Measurements from ENCODE around the gene CIPC.

Gene CIPC

DNA sequence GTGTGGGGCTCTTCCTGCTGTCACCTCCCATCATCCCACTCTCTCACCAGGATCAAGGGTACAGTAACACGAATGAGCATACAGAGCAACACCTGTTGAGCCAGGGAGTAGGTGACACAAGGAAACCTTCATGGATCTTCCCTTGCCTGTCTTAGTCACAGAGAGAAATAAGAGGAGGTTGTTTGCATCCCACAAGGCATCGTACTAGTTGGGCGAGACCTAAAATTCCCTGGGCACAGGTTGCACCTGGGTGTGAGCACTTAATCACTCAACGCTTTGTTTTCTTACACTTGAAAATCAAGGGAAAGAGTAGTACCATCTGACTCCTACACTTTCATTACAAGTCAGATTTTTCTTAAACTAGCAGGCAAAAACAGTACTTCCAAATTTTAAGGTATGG is 16.6 kb downstream of the CIPC start:
- H4K20me1 ChIP-seq (ENCODE audit: low read depth, low read length): no peaks in the 10 kb centered on the region
- no peaks in the 10 kb centered on the region for H3K9me2 ChIP-seq (replicated peaks; ENCODE audit: insufficient read depth, low read length)
- no peak overlapping the region for H3K4me2 ChIP-seq (ENCODE audit: low read depth, low read length, poor library complexity, severe bottlenecking)
- H3K79me2 ChIP-seq (ENCODE audit: insufficient read depth, low read length): no peaks in the 10 kb centered on the region
- H2AFZ ChIP-seq (ENCODE audit: low read depth, low read length, severe bottlenecking): no peak overlapping the region
- H3K27ac ChIP-seq (ENCODE audit: low read depth, low read length): no peak overlapping the region
- H3F3A ChIP-seq (ENCODE audit: insufficient read depth): no peaks in the 10 kb centered on the region
- H3K4me3 ChIP-seq (ENCODE audit: insufficient read depth, low read length, poor library complexity, severe bottlenecking): no peak overlapping the region
- H3K9ac ChIP-seq (ENCODE audit: low read length): no peak overlapping the region
- TF ChIP-seq, protein P1, sequence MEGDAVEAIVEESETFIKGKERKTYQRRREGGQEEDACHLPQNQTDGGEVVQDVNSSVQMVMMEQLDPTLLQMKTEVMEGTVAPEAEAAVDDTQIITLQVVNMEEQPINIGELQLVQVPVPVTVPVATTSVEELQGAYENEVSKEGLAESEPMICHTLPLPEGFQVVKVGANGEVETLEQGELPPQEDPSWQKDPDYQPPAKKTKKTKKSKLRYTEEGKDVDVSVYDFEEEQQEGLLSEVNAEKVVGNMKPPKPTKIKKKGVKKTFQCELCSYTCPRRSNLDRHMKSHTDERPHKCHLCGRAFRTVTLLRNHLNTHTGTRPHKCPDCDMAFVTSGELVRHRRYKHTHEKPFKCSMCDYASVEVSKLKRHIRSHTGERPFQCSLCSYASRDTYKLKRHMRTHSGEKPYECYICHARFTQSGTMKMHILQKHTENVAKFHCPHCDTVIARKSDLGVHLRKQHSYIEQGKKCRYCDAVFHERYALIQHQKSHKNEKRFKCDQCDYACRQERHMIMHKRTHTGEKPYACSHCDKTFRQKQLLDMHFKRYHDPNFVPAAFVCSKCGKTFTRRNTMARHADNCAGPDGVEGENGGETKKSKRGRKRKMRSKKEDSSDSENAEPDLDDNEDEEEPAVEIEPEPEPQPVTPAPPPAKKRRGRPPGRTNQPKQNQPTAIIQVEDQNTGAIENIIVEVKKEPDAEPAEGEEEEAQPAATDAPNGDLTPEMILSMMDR (IDR thresholded peaks at IDR 0.05; ENCODE audit: insufficient read depth, low read length, poor library complexity, severe bottlenecking): no peak
- no peak for TF ChIP-seq EZH2phosphoT487 (conservative IDR thresholded peaks at IDR 0.05; ENCODE audit: low read length)
- H3K36me3 ChIP-seq (ENCODE audit: low read length): 0 out of 2 replicates have a peak, but pooled peaks cover 5% of the 10 kb centered on the region
- H3K27me3 ChIP-seq (ENCODE audit: low read length): no peaks in the 10 kb centered on the region
- H3K9me3 ChIP-seq (ENCODE audit: insufficient read depth, low read length): no peaks in the 10 kb centered on the region

DNA sequence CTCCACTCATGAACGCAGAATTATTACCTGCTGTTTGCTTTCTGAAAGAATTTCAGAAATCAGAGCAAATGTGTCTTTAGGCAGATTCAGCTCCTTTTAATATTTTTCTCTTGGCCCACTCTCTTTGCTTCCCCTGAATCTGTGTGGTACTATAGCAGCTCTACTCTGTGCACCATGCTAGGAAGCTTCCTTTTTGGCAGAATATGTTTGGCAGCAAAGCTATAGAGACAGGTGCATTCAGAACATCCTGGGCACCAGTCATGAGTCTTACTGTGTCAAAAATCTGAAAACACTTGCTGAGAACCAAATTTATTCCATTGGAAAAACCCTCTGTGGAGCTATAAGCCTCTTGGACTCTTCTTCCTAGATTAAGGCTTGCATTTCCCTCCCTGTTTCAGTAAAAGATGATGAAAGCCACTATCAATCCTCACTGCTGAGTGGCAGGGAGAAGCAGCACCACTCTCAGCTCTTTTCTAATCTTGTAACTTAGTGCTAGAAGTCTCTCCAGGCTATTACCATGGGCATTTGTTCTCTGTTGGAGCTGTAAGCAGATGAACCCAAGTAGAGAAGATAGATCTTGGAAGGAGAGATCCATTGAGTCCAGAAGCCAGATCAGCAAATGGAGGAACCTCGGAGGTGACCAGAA is 18.2 kb downstream of the CIPC start:
- H3K27me3 ChIP-seq (ENCODE audit: low read length): no peaks in the 10 kb centered on the region
- no peaks in the 10 kb centered on the region for H3K9me3 ChIP-seq (ENCODE audit: insufficient read depth, low read length)
- TF ChIP-seq, protein P1 (IDR thresholded peaks at IDR 0.05; ENCODE audit: insufficient read depth, low read length, poor library complexity, severe bottlenecking): no peak
- no peak for TF ChIP-seq EZH2phosphoT487 (conservative IDR thresholded peaks at IDR 0.05; ENCODE audit: low read length)
- H3K9me2 ChIP-seq (replicated peaks; ENCODE audit: insufficient read depth, low read length): no peaks in the 10 kb centered on the region
- 0 out of 2 replicates have a peak, but pooled peaks cover 5% of the 10 kb centered on the region for H3K36me3 ChIP-seq (ENCODE audit: low read length)
- no peak overlapping the region for H3K27ac ChIP-seq (ENCODE audit: low read depth, low read length)
- H3K4me2 ChIP-seq (ENCODE audit: low read depth, low read length, poor library complexity, severe bottlenecking): no peak overlapping the region
- no peaks in the 10 kb centered on the region for H3K79me2 ChIP-seq (ENCODE audit: insufficient read depth, low read length)
- no peaks in the 10 kb centered on the region for H4K20me1 ChIP-seq (ENCODE audit: low read depth, low read length)
- H3K9ac ChIP-seq (ENCODE audit: low read length): no peak overlapping the region
- H3F3A ChIP-seq (ENCODE audit: insufficient read depth): peaks cover 10% of the 10 kb centered on the region
- no peak overlapping the region for H3K4me3 ChIP-seq (ENCODE audit: insufficient read depth, low read length, poor library complexity, severe bottlenecking)
- H2AFZ ChIP-seq (ENCODE audit: low read depth, low read length, severe bottlenecking): no peak overlapping the region

DNA sequence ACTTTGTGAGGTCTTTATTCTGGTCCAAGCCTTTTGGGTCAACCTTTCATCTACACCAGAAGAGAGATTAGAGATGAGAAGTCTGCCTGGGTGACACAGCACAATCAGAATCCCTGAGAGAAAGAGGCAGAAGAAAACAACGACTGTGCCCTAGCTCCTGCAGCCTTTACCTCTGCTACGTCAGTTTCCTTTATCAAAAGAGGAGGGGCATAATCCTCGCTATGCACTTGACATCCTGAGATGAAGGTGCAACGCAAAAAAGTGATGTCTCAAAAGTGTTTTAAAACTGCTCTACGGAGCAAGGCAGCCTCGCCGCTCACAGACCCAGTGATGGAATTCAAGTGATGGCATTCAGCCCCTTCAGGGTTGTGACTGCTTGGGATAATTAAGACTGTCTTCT is 21.8 kb downstream of the CIPC start:
- no peak overlapping the region for H3K4me2 ChIP-seq (ENCODE audit: low read depth, low read length, poor library complexity, severe bottlenecking)

More for the DNA sequence above, 21.8 kb downstream of the CIPC start:
- Histone ChIP-seq H3K9me2 (replicated peaks; ENCODE audit: insufficient read depth, low read length) (no peaks in the 10 kb centered on the region), H3K9me3 (ENCODE audit: insufficient read depth, low read length) (no peaks in the 10 kb centered on the region), H4K20me1 (ENCODE audit: low read depth, low read length) (no peaks in the 10 kb centered on the region), H3F3A (ENCODE audit: insufficient read depth) (peaks cover 26% of the 10 kb centered on the region), H3K9ac (ENCODE audit: low read length) (no peak overlapping the region), H3K79me2 (ENCODE audit: insufficient read depth, low read length) (no peaks in the 10 kb centered on the region), H3K36me3 (ENCODE audit: low read length) (no peaks in the 10 kb centered on the region), H3K27ac (ENCODE audit: low read depth, low read length) (no peak overlapping the region), H2AFZ (ENCODE audit: low read depth, low read length, severe bottlenecking) (no peak overlapping the region), H3K4me3 (ENCODE audit: insufficient read depth, low read length, poor library complexity, severe bottlenecking) (no peak overlapping the region), H3K27me3 (ENCODE audit: low read length) (no peaks in the 10 kb centered on the region)
- TF ChIP-seq, protein P1 (IDR thresholded peaks at IDR 0.05; ENCODE audit: insufficient read depth, low read length, poor library complexity, severe bottlenecking): no peak
- no peak for TF ChIP-seq EZH2phosphoT487 (conservative IDR thresholded peaks at IDR 0.05; ENCODE audit: low read length)

All from SU-DHL-6 (cell line).